NB4 (cell line): ENCODE measurements around the gene ZFYVE16.

Experiments
- POLR2A ChIP-seq: IDR thresholded peaks from 2 replicates; pipeline ENCODE4 v1.6.1; 2011; ENCODE audit warnings: mild to moderate bottlenecking; ENCODE audit not compliant: insufficient read length; ENCODE audit errors: extremely low read depth
- TF ChIP-seq, protein P1 (sequence below): IDR thresholded peaks from one replicate; pipeline ENCODE4 v1.5.1; 2012; ENCODE audit warnings: low read depth, low read length

DNA sequence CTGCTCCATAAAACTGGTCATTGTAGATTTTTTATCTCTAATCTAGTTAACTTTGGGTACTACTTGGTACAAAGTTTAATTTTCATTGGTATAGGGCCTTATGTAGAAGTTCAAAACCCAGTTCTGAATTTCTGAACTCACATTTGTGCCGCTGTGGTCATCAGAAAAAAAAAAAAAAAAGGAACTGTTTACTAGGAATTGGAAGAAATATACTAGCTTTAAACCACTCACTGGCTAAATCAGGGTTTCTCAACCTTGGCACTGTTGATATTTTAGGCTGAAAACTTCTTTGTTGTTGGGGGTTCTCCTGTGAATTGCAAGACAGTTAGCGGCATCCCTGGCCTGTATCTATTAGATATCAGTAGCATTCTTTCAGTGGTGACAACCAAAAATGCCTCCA, 4.1 kb upstream of the ZFYVE16 start:
- TF ChIP-seq, protein P1, sequence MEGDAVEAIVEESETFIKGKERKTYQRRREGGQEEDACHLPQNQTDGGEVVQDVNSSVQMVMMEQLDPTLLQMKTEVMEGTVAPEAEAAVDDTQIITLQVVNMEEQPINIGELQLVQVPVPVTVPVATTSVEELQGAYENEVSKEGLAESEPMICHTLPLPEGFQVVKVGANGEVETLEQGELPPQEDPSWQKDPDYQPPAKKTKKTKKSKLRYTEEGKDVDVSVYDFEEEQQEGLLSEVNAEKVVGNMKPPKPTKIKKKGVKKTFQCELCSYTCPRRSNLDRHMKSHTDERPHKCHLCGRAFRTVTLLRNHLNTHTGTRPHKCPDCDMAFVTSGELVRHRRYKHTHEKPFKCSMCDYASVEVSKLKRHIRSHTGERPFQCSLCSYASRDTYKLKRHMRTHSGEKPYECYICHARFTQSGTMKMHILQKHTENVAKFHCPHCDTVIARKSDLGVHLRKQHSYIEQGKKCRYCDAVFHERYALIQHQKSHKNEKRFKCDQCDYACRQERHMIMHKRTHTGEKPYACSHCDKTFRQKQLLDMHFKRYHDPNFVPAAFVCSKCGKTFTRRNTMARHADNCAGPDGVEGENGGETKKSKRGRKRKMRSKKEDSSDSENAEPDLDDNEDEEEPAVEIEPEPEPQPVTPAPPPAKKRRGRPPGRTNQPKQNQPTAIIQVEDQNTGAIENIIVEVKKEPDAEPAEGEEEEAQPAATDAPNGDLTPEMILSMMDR: no peak
- TF ChIP-seq POLR2A: no peak
